HepG2 (cell line): ENCODE measurements around the gene TACO1. TPM values are rescaled to one million over a fixed set of nuclear protein-coding genes. Genes with fewer than 3 reads are reported as not detected.

Experiments used
- ARNTL ChIP-seq: sonication (generic); formaldehyde crosslinking; IDR thresholded peaks from 2 replicates; pipeline ENCODE4 v1.4.0; 2020; ENCODE audit warnings: mild to moderate bottlenecking, missing genetic modification reagents
- ELF1 ChIP-seq: sonication (generic); formaldehyde crosslinking; IDR thresholded peaks from 2 replicates; pipeline ENCODE4 v1.4.0; 2020; ENCODE audit warnings: missing genetic modification reagents
- ERF ChIP-seq: IDR thresholded peaks from 2 replicates; pipeline ENCODE4 v1.6.1; 2018; ENCODE audit warnings: missing biosample characterization, missing genetic modification reagents
- GLMP ChIP-seq: sonication (generic); formaldehyde crosslinking; IDR thresholded peaks from 2 replicates; pipeline ENCODE4 v1.9.0; 2021; ENCODE audit warnings: missing genetic modification reagents, mild to moderate bottlenecking, borderline replicate concordance
- GRHL1 ChIP-seq: sonication (generic); formaldehyde crosslinking; conservative IDR thresholded peaks from 2 replicates; pipeline ENCODE4 v1.8.0; 2022; ENCODE audit warnings: missing genetic modification reagents
- HDAC1 ChIP-seq: sonication (generic); formaldehyde crosslinking; IDR thresholded peaks from 2 replicates; pipeline ENCODE4 v1.5.1; 2020; ENCODE audit warnings: mild to moderate bottlenecking, missing genetic modification reagents
- NONO ChIP-seq, 2 experiments: fragments of 450-650 bp in 1 of 2; sonication (generic) in 1 of 2; formaldehyde crosslinking in 1 of 2; IDR thresholded peaks in 1 of 2; conservative IDR thresholded peaks in 1 of 2; 2 replicates each; pipeline versions ENCODE4 v1.6.1 to v1.8.0; 2017 to 2022; ENCODE audit warnings: mild to moderate bottlenecking in 1 of 2, missing genetic modification reagents in 1 of 2, moderate library complexity in 1 of 2
- NR1H2 ChIP-seq: sonication (generic); formaldehyde crosslinking; IDR thresholded peaks from 2 replicates; pipeline ENCODE4 v1.8.1; 2022; ENCODE audit warnings: low read depth, missing genetic modification reagents, borderline replicate concordance
- PBX3 ChIP-seq: sonication (generic); formaldehyde crosslinking; IDR thresholded peaks from 2 replicates; pipeline ENCODE4 v1.8.1; 2023; ENCODE audit warnings: missing genetic modification reagents, inconsistent platforms, borderline replicate concordance
- RXRA ChIP-seq: sonication (generic); formaldehyde crosslinking; IDR thresholded peaks from 2 replicates; pipeline ENCODE4 v1.5.1; 2020; ENCODE audit warnings: missing genetic modification reagents
- SRSF1 ChIP-seq: fragments of 200-400 bp; formaldehyde crosslinking; optimal IDR thresholded peaks from 2 replicates; pipeline ENCODE3; 2017; ENCODE audit warnings: mild to moderate bottlenecking, low read depth, low read length, moderate library complexity
- SRSF4 ChIP-seq: fragments of 200-400 bp; formaldehyde crosslinking; IDR thresholded peaks from one replicate; pipeline ENCODE4 v1.6.1; 2018; ENCODE audit warnings: mild to moderate bottlenecking, low read depth, low read length, moderate library complexity; ENCODE audit not compliant: poor library complexity, severe bottlenecking
- TFDP2 ChIP-seq: sonication (generic); formaldehyde crosslinking; IDR thresholded peaks from 2 replicates; pipeline ENCODE4 v1.4.0; 2020; ENCODE audit warnings: missing genetic modification reagents
- ZKSCAN1 ChIP-seq: fragments of 150-350 bp; IDR thresholded peaks from 2 replicates; pipeline ENCODE4 v1.6.1; 2014; ENCODE audit warnings: low read length
- ZNF17 ChIP-seq: sonication (generic); formaldehyde crosslinking; IDR thresholded peaks from 2 replicates; pipeline ENCODE4 v1.5.0; 2020; ENCODE audit warnings: mild to moderate bottlenecking, missing genetic modification reagents
- ZNF256 ChIP-seq: sonication (generic); formaldehyde crosslinking; conservative IDR thresholded peaks from 2 replicates; pipeline ENCODE4 v1.4.0; 2020; ENCODE audit warnings: missing genetic modification reagents
- ZNF282 ChIP-seq: fragments of 450-650 bp; IDR thresholded peaks from 2 replicates; pipeline ENCODE4 v1.6.1; 2018; ENCODE audit not compliant: partially characterized antibody
- ZNF430 ChIP-seq: sonication (generic); formaldehyde crosslinking; IDR thresholded peaks from 2 replicates; pipeline ENCODE4 v1.9.0; 2021; ENCODE audit warnings: mild to moderate bottlenecking, missing genetic modification reagents
- ZNF451 ChIP-seq: sonication (generic); formaldehyde crosslinking; IDR thresholded peaks from 2 replicates; pipeline ENCODE4 v1.5.0; 2020; ENCODE audit warnings: mild to moderate bottlenecking, missing genetic modification reagents
- ZNF772 ChIP-seq: sonication (generic); formaldehyde crosslinking; IDR thresholded peaks from 2 replicates; pipeline ENCODE4 v1.5.0; 2020; ENCODE audit warnings: mild to moderate bottlenecking, missing genetic modification reagents
- polyA plus RNA-seq, 8 experiments: library from polyadenylated mRNA; depleted of rRNA in 3 of 8; stranded (reverse) in 7 of 8; unstranded in 1 of 8; fragments of >200 nt; fragmentation: Illumina TruSeq in 4 of 8; extraction: Trizol in 4 of 8; gene quantifications; 2 replicates each; pipeline versions ENCODE4 v1.2.1 to v1.2.3, GENCODE V29; 2011 to 2016; ENCODE audit warnings: low read depth in 4 of 8, missing spikeins in 1 of 8, mixed read lengths in 1 of 8; ENCODE audit not compliant: insufficient read depth in 1 of 8
- total RNA-seq, 5 experiments: library from RNA; depleted of rRNA; stranded (reverse); fragments of >200 nt; fragmentation: Illumina TruSeq; extraction: Trizol; gene quantifications; 2 replicates each; pipeline ENCODE4 v1.2.3, GENCODE V29; 2016; ENCODE audit warnings: low read depth in 1 of 5

Gene TACO1
- total and polyA plus RNA-seq, 2 of the 13 experiments (the other 11 are each of a cell fraction or from before 2014, with no cell fraction given), result 34.7 to 53.6 TPM

DNA sequence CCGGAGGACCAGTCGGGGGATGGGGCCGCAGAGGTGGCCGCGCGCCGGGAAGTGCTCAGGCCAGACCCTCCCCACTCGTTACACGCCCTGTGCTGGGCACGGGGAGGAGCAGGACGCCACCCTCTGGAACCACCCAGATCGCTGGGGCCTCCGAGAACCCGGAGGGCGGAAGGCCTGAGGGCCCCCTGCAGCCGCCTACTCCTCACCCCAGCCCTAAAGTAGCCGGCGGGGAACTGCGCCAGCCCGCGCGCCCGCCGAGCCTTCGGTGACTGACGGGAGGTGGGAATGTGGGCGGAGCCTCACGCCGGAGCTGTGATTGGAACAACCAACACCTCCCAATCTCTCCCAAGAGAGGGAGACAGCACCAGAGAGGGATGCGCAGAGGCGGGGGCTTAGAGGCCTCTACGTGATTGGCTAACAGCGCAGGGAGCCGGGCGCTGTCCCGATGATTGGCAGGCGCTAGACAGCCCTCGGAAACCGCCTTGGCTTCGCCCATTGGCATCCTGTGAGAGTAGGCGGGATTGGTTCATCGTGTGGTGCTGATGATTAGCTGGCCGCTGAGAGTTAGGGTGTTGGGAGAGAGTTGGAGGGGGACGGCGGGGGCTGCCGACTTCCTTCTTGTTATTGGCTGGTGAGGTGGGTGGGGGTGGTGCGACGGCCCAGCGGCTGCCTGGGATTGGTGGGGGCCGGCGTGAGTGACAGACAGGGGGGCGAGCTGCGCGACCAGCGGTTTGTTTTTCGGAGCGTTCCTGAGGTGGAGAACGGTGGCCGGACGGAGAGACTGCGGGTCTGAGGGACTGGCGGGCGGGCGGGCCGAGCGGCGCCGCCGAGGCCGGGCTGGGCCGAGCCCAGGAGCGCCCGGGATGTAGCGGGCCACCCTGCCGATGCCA is 21.2 kb downstream of the TACO1 start, which contains the start of gene MAP3K3 (continued):
- TF ChIP-seq ARNTL (CRISPR knock-in tag) (peak; percentile 66; the same call in 1 of the 2 replicates), PBX3 (CRISPR knock-in tag) (peak; percentile 97; the same call in 1 of the 2 replicates), ZNF430 (CRISPR knock-in tag) (peak; percentile 91), HDAC1 (CRISPR knock-in tag) (peak; percentile 81), NONO (IDR thresholded peaks at IDR 0.05) (no peak), NONO (CRISPR knock-in tag; conservative IDR thresholded peaks at IDR 0.05) (peak; percentile 66), ELF1 (CRISPR knock-in tag) (peak; percentile 32; the same call in 1 of the 2 replicates), NR1H2 (no peak), GLMP (CRISPR knock-in tag) (no peak), GRHL1 (CRISPR knock-in tag) (no peak), SRSF4 (no peak), TFDP2 (peak; percentile 89; the same call in 1 of the 2 replicates), ZNF17 (no peak), ERF (CRISPR knock-in tag) (peak; percentile 87), ZKSCAN1 (no peak), ZNF451 (CRISPR knock-in tag) (peak; percentile 85), ZNF256 (CRISPR knock-in tag) (peak; percentile 91; the same call in 1 of the 2 replicates), ZNF282 (no peak), SRSF1 (peak; percentile 85), RXRA (CRISPR knock-in tag) (peak; percentile 18; the same call in 1 of the 2 replicates), ZNF772 (CRISPR knock-in tag) (peak; percentile 58; the same call in 1 of the 2 replicates)
